SKM-1 treated with dmso at 0.1 percent for 144 hours (cell line): ENCODE measurements around the gene AHNAK.
"Not testable (repeated sequence)": the region's sequence is repeated elsewhere in the genome, so short reads cannot be mapped to it uniquely, and the experiment has no call there.

Source experiments
- DNase-seq: peaks from one replicate; lab custom pipeline; 2025; ENCODE audit not compliant: unreplicated experiment; lab: John Stamatoyannopoulos, UW

The AHNAK gene

DNA sequence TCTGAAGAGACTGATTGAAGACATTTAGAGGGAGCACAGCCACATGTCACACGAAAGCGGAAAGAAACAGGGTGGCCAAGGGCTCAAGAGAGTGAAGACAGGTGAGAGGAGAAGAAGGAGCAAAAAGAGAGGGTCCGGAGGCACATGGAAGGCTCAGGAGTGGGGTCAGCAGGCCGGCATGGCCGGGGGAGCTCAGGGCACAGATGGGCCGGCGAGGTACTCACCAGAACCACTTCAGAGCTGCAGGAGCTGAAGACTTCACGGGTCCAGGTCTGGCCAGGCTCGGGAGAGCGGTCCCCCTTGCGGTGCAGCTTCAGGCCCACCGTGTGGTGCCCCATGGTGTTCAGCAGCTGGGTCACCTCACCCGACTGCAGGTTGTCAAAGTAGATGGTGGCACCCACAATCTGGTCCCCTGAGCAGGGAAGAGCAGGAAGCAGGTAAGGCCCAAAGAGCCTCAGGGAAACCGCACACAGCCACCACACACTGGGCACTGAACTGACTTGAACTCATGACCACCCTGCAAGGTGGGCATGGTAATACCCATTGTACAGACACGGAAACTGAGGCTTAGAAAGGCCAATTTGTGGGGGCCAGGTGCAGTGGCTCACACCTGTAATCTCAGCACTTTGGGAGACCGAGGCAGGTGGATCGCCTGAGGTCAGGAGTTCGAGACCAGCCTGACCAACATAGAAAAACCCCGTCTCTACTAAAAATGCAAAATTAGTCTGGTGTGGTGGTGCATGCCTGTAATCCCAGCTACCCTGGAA is 11.6 kb downstream of the AHNAK start:
- DNase-seq, result no peak

GRCh38 chr11:62532096-62532495 is 14.5 kb downstream of the AHNAK start:
- no peak for DNase-seq

DNA sequence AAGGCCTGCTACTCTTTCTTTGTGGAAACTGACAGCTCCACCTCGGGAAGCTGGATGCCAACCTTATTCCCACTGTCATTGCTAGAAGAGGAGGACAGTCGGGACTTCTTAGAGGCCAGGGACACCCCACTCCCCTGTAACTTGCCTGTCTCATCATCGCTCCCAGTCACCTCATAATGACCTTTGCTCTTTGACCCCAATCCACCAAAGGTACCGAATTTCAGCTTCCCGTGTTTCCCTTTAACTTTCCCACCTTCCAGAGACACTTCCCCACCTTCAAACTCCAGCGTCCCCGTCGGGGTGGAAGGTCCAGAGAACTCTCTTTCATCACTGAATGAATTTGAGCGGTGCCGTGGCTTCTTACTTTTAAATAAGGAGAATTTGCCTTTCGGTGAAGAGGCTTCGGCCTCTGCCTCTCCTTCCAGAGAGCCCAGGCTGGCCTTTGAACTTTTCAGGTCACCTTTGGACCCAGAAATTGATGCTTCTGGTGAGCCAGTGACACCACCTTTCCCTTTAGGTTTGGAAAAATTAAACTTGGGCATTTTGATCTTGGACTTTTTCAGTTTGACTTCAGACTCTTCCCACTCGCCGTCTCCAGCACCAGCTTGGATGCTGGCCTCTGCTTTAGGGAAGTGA is 29.8 kb downstream of the AHNAK start:
- no peak for DNase-seq

- DNase-seq, result no peak
Measured at GRCh38 chr11:62514151-62514550, 32.5 kb downstream of the AHNAK start.

DNA sequence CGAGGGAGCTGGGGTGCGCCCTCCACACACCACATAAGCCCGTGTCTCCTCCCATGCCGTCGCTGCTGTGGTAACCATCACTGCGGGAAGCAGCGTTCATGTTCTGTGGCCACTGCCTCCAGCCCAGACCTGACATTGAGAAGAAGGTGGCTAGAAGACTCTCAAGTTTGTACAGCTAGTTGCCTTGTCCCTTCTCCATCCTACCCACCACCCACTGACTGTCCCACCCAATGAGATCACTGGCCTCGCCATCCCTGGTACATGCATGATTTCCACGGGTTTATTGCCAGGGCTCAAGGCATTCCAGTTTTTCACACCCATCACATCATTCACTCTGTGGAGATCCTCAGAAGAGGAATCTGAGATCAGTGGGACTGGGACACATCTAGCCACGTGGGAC is 33.0 kb downstream of the AHNAK start:
- DNase-seq, result no peak

GRCh38 chr11:62512961-62513360 is 33.6 kb downstream of the AHNAK start:
- DNase-seq, result no peak

GRCh38 chr11:62508336-62509058 is 38.1 kb downstream of the AHNAK start:
- peak; percentile 26 for DNase-seq

- DNase-seq, result no peak
Measured at GRCh38 chr11:62507125-62507422, 39.5 kb downstream of the AHNAK start.

- DNase-seq, result no peak
Measured at GRCh38 chr11:62506413-62507124, 40.0 kb downstream of the AHNAK start.

- DNase-seq, result no peak
Measured at GRCh38 chr11:62505440-62506091, 41.0 kb downstream of the AHNAK start.

GRCh38 chr11:62505059-62505439 is 41.6 kb downstream of the AHNAK start:
- DNase-seq, result no peak

GRCh38 chr11:62504158-62504973 is 42.2 kb downstream of the AHNAK start:
- DNase-seq, result no peak

GRCh38 chr11:62502030-62502730 is 44.4 kb downstream of the AHNAK start:
- no peak for DNase-seq

DNA sequence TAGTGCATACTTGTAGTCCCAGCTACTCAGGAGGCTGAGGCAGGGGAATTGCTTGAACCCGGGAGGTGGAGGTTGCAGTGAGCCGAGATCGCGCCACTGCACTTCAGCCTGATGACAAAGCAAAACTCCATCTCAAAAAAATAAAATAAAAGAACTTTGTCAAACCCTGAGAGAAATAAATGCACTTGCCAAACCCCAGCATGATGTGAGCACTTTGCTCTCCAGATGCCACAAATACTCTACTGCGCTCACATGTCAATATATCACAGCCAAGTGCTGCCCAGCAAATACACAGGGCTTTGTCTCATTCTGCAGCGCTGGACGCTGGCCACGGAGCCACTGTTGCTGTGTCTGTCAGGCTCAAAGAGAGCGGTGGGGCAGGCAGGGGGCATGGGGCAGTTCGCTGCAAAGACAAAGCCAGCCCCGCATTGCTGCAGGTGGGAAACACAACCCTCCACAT is 45.1 kb downstream of the AHNAK start:
- DNase-seq, result no peak

- DNase-seq, result no peak
Measured at GRCh38 chr11:62500650-62501030, 46.0 kb downstream of the AHNAK start.

GRCh38 chr11:62499944-62500649 is 46.5 kb downstream of the AHNAK start:
- no peak for DNase-seq

DNA sequence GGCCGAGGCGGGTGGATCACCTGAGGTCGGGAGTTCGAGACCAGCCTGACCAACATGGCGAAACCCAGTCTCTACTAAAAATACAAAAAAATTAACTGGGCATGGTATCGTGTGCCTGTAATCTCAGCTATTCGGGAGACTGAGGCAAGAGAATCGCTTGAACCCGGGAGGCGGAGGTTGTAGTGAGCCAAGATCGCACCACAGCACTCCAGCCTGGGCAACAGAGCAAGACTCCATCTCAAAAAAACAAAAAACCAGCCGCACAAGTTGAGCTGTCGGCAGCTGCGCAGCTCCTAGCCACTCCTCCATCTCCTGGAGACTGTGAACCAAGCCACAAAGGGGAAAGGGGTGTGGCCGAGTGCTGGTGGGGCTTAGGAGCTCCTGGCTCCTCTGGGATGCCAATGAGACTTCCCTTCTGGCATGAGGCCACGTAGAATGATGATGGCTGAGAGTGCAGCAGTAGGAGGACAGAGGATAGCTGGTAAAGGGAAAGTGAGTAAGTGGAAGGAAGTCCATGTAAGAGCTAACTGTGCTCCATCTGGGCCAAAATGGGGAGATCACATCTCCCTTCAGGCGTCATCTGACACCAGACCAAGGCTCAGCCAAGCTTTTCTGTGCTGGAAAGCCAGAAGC is 47.2 kb downstream of the AHNAK start:
- not testable (repeated sequence) for DNase-seq

DNA sequence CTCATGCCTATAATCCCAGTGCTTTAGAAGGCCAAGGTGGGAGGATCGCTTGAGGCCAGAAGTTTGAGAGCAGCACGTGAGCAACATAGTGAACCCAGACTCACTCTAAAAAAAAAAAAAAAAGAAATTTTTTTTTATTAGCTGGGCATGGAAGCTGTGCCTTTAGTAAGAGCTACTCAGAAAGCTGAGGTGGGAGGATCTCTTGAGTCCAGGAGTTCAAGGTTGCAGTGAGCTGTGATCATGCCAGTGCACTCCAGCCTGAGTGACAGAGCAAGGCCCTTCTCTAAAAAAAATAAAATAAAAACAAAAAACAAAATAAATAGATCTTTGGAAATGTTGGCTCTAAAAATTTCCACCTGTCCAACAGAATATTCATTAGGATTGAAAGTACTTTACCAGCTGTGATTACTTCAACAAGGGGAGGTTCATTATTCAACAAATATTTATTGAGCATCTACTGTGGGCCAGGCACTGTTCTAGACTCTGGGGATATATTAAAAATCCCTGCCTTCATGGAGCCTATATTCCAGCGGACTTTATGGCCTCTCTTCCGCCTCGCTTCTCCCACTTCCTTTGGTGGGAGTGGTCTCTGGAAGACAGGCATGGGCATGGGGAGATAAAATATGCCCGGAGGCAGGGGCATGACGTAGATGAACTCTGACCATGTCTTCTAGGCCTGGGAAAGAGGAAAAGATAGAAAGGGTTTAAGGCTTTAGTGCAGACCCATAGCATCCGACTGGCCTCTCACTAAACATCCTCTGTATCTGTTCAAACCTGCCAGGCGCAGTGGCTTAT is 47.9 kb downstream of the AHNAK start:
- DNase-seq, result no peak
